Measurements from ENCODE around the gene TFF3.

GRCh38 chr21:42266971-42267556 is 48.1 kb downstream of the TFF3 start:
- TF ChIP-seq, protein P1, sequence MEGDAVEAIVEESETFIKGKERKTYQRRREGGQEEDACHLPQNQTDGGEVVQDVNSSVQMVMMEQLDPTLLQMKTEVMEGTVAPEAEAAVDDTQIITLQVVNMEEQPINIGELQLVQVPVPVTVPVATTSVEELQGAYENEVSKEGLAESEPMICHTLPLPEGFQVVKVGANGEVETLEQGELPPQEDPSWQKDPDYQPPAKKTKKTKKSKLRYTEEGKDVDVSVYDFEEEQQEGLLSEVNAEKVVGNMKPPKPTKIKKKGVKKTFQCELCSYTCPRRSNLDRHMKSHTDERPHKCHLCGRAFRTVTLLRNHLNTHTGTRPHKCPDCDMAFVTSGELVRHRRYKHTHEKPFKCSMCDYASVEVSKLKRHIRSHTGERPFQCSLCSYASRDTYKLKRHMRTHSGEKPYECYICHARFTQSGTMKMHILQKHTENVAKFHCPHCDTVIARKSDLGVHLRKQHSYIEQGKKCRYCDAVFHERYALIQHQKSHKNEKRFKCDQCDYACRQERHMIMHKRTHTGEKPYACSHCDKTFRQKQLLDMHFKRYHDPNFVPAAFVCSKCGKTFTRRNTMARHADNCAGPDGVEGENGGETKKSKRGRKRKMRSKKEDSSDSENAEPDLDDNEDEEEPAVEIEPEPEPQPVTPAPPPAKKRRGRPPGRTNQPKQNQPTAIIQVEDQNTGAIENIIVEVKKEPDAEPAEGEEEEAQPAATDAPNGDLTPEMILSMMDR (IDR thresholded peaks at IDR 0.05): no peak
- TF ChIP-seq EP300 (IDR thresholded peaks at IDR 0.05; ENCODE audit: low read depth) (no peak), POLR2A (IDR thresholded peaks at IDR 0.05) (no peak), POLR2AphosphoS5 (IDR thresholded peaks at IDR 0.05) (no peak)

All from transverse colon (tissue), 4 donors.